Measurements from ENCODE around the gene ZNF500. TPM values are rescaled to one million over a fixed set of nuclear protein-coding genes. Genes with fewer than 3 reads are reported as not detected.

The ZNF500 gene
- total RNA-seq, 4 donors from 2014 or later = 4.5 to 9.7 (median 8.4) TPM

DNA sequence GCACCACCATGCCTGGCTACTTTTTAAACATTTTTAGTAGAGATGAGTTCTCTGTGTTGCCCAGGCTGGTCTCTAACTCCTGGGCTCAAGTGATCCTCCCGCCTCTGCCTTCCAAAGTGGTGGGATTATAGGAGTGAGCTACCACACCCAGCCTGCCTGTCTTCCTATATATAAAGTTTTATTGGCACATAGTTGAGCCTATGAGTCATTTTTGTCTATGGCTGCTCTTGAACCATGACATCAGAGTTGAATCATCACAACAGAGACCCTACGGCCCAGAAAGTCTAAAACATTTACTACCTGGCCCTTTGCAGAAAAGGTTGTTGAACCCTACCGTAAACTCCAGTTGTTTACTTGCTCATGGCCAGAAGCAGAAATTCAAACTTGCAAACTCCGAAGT lies 13.3 kb upstream of the ZNF500 start:
- intact Hi-C loops (cut with DNase I) = no loop called here
- no peak for TF ChIP-seq CTCF (IDR thresholded peaks at IDR 0.05)
- no peak for TF ChIP-seq POLR2A (IDR thresholded peaks at IDR 0.05)
- 62 to 70% methylated on average over 3 to 4 of the region's 4 CpGs for WGBS, 2 donors
- DNase-seq = no peak
- Histone ChIP-seq H3K4me3 (no peak overlapping the region), H3K9me3 (no peaks in the 10 kb centered on the region), H3K4me1 (no peaks in the 10 kb centered on the region), H3K27me3 (peaks cover 0 to 4% (median 0%) of the 10 kb centered on the region in 4 donors), H3K36me3 (no peaks in the 10 kb centered on the region), H3K27ac (no peak overlapping the region)

- H3K36me3 ChIP-seq = no peaks in the 10 kb centered on the region
- no peak overlapping the region for H3K4me3 ChIP-seq
- H3K4me1 ChIP-seq = no peaks in the 10 kb centered on the region
- H3K9me3 ChIP-seq = no peaks in the 10 kb centered on the region
- DNase-seq = no peak
- intact Hi-C loops (cut with DNase I) = no loop called here
- no peak overlapping the region for H3K27ac ChIP-seq
- no peak for TF ChIP-seq POLR2A (IDR thresholded peaks at IDR 0.05)
- TF ChIP-seq CTCF (IDR thresholded peaks at IDR 0.05) = no peak
- WGBS, 2 donors = 93 to 97% methylated on average over 4 to 5 of the region's 5 CpGs
- H3K27me3 ChIP-seq = peaks cover 0 to 4% (median 0%) of the 10 kb centered on the region in 4 donors
Observed at GRCh38 chr16:4778050-4778392, 11.1 kb upstream of the ZNF500 start.

- Histone ChIP-seq H3K4me1 (no peaks in the 10 kb centered on the region), H3K4me3 (no peak overlapping the region), H3K36me3 (no peaks in the 10 kb centered on the region), H3K27ac (no peak overlapping the region), H3K9me3 (no peaks in the 10 kb centered on the region), H3K27me3 (peaks cover 0 to 4% (median 0%) of the 10 kb centered on the region in 4 donors)
- TF ChIP-seq CTCF (IDR thresholded peaks at IDR 0.05) (no peak), POLR2A (IDR thresholded peaks at IDR 0.05) (no peak)
- intact Hi-C loops (cut with DNase I) = no loop called here
- no peak for DNase-seq
- 79 to 87% methylated on average over 11 of the region's 17 CpGs for WGBS, 2 donors
Observed at GRCh38 chr16:4777339-4778049, 10.5 kb upstream of the ZNF500 start.

- DNase-seq = no peak
- Histone ChIP-seq H3K4me1 (no peaks in the 10 kb centered on the region), H3K27ac (no peak overlapping the region), H3K27me3 (peaks cover 0 to 4% (median 0%) of the 10 kb centered on the region in 4 donors), H3K36me3 (no peaks in the 10 kb centered on the region), H3K4me3 (no peak overlapping the region), H3K9me3 (no peaks in the 10 kb centered on the region)
- TF ChIP-seq CTCF (IDR thresholded peaks at IDR 0.05) = no peak
- no peak for TF ChIP-seq POLR2A (IDR thresholded peaks at IDR 0.05)
- WGBS, 2 donors = 92 to 94% methylated on average over 2 of the region's 2 CpGs
- intact Hi-C loops (cut with DNase I) = no loop called here
Observed at GRCh38 chr16:4776141-4776705, 9.3 kb upstream of the ZNF500 start.

GRCh38 chr16:4775005-4775404 lies 8.0 kb upstream of the ZNF500 start:
- intact Hi-C loops (cut with DNase I) = no loop called here
- 40 to 50% methylated on average over 1 of the region's 13 CpGs for WGBS, 2 donors
- Histone ChIP-seq H3K27ac (no peak overlapping the region), H3K27me3 (peaks cover 0 to 4% (median 0%) of the 10 kb centered on the region in 4 donors), H3K9me3 (no peaks in the 10 kb centered on the region), H3K4me3 (no peak overlapping the region), H3K4me1 (no peaks in the 10 kb centered on the region), H3K36me3 (no peaks in the 10 kb centered on the region)
- DNase-seq = no peak
- TF ChIP-seq CTCF (IDR thresholded peaks at IDR 0.05) = no peak
- TF ChIP-seq POLR2A (IDR thresholded peaks at IDR 0.05) = no peak
